GM23338 (cell line): ENCODE data around the gene SIM1. TPM values are rescaled to one million over a fixed set of nuclear protein-coding genes. Genes with fewer than 3 reads are reported as not detected.

Experiments
- ATAC-seq: fragments of 200-7000 bp; cut with Tn5 transposase; 3 replicates; pipeline ENCODE4 v1.9.1; 2020
- DNase-seq: peaks from one replicate; pipeline ENCODE4 v3.0.0-alpha.2; 2015; ENCODE audit warnings: low spot score
- H2AFZ ChIP-seq: fragments of 200-600 bp; sonication (generic); 2 replicates; pipeline ENCODE4 v1.8.0; 2016; ENCODE audit warnings: antibody characterized with exemption, mild to moderate bottlenecking, moderate library complexity
- H3F3A ChIP-seq: fragments of 200-600 bp; sonication (generic); replicated peaks from 2 replicates; pipeline ENCODE4 v1.8.0; 2017; ENCODE audit warnings: antibody characterized with exemption, mixed run types, low read depth
- H3K27ac ChIP-seq: fragments of 200-600 bp; sonication (generic); 2 replicates; pipeline ENCODE4 v1.6.1; 2016; ENCODE audit warnings: low read depth
- H3K27me3 ChIP-seq: fragments of 200-600 bp; sonication (generic); 2 replicates; pipeline ENCODE4 v1.8.0; 2016; ENCODE audit warnings: mild to moderate bottlenecking, mixed run types, moderate library complexity; ENCODE audit not compliant: insufficient read depth
- H3K36me3 ChIP-seq: fragments of 200-600 bp; sonication (generic); 2 replicates; pipeline ENCODE4 v1.8.0; 2016; ENCODE audit warnings: mild to moderate bottlenecking; ENCODE audit not compliant: insufficient read depth
- H3K4me1 ChIP-seq: fragments of 200-600 bp; sonication (generic); 2 replicates; pipeline ENCODE4 v1.8.0; 2016; ENCODE audit warnings: mild to moderate bottlenecking, moderate library complexity; ENCODE audit not compliant: insufficient read depth
- H3K4me2 ChIP-seq: fragments of 200-600 bp; sonication (generic); 2 replicates; pipeline ENCODE4 v1.7.1; 2017; ENCODE audit warnings: mixed run types
- H3K4me3 ChIP-seq: fragments of 200-600 bp; sonication (generic); 2 replicates; pipeline ENCODE4 v1.6.1; 2016; ENCODE audit warnings: mixed run types
- H3K79me2 ChIP-seq: fragments of 200-600 bp; sonication (generic); replicated peaks from 2 replicates; pipeline ENCODE4 v1.8.0; 2017; ENCODE audit warnings: mild to moderate bottlenecking; ENCODE audit not compliant: insufficient read depth
- H3K9me2 ChIP-seq: fragments of 200-600 bp; sonication (generic); 2 replicates; pipeline ENCODE4 v1.8.0; 2017; ENCODE audit not compliant: insufficient read depth
- H4K20me1 ChIP-seq: fragments of 200-600 bp; sonication (generic); replicated peaks from 2 replicates; pipeline ENCODE4 v1.8.0; 2017; ENCODE audit warnings: mild to moderate bottlenecking; ENCODE audit not compliant: insufficient read depth
- H3K27ac Mint-ChIP-seq: 2 replicates; pipeline ENCODE4 v1.8.0; 2020; ENCODE audit warnings: inconsistent platforms, mild to moderate bottlenecking, moderate library complexity, mixed read lengths
- H3K27me3 Mint-ChIP-seq: 3 replicates; pipeline ENCODE4 v1.8.0; 2022; ENCODE audit warnings: low read depth, mild to moderate bottlenecking, moderate library complexity, mixed read lengths, inconsistent platforms; ENCODE audit not compliant: insufficient read depth, poor library complexity
- H3K36me3 Mint-ChIP-seq: 3 replicates; pipeline ENCODE4 v1.8.0; 2021; ENCODE audit warnings: low read depth, mild to moderate bottlenecking, inconsistent platforms, moderate library complexity, mixed read lengths
- H3K4me1 Mint-ChIP-seq: 3 replicates; pipeline ENCODE4 v1.8.0; 2020; ENCODE audit warnings: mild to moderate bottlenecking, inconsistent platforms, mixed read lengths
- H3K4me3 Mint-ChIP-seq: 3 replicates; pipeline ENCODE4 v1.8.0; 2021; ENCODE audit warnings: moderate library complexity, mild to moderate bottlenecking, inconsistent platforms, mixed read lengths
- H3K9me3 Mint-ChIP-seq: 3 replicates; pipeline ENCODE4 v1.8.0; 2020; ENCODE audit warnings: moderate library complexity, mild to moderate bottlenecking, inconsistent platforms, mixed read lengths
- CREB1 ChIP-seq: fragments of 250-450 bp; sonication (Bioruptor Pico); IDR thresholded peaks from 2 replicates; pipeline ENCODE4 v1.5.0; 2020; ENCODE audit warnings: low read depth, mild to moderate bottlenecking, moderate library complexity
- EZH2 ChIP-seq: fragments of 200-600 bp; sonication (generic); IDR thresholded peaks from one replicate; pipeline ENCODE4 v1.8.0; 2017; ENCODE audit warnings: antibody characterized with exemption, mild to moderate bottlenecking, low read depth; ENCODE audit not compliant: unreplicated experiment
- EZH2phosphoT487 ChIP-seq: fragments of 200-600 bp; sonication (generic); IDR thresholded peaks from one replicate; pipeline ENCODE4 v1.8.1; 2018; ENCODE audit warnings: antibody characterized with exemption; ENCODE audit not compliant: unreplicated experiment
- JUNB ChIP-seq: IDR thresholded peaks from one replicate; pipeline ENCODE4 v1.6.1; 2016; ENCODE audit warnings: antibody characterized with exemption; ENCODE audit not compliant: unreplicated experiment
- NANOG ChIP-seq: IDR thresholded peaks from 2 replicates; pipeline ENCODE4 v1.6.1; 2016; ENCODE audit warnings: antibody characterized with exemption, borderline replicate concordance
- POLR2AphosphoS5 ChIP-seq: IDR thresholded peaks from 2 replicates; pipeline ENCODE4 v1.6.1; 2016; ENCODE audit warnings: antibody characterized with exemption, low read depth
- STAT1 ChIP-seq: IDR thresholded peaks from one replicate; pipeline ENCODE4 v1.6.1; 2016; ENCODE audit warnings: antibody characterized with exemption; ENCODE audit not compliant: unreplicated experiment
- ZNF114 ChIP-seq: fragments of 250-450 bp; sonication (Bioruptor Pico); IDR thresholded peaks from 2 replicates; pipeline ENCODE4 v1.5.0; 2020; ENCODE audit warnings: mild to moderate bottlenecking, moderate library complexity
- ZNF331 ChIP-seq: fragments of 250-450 bp; sonication (Bioruptor Pico); IDR thresholded peaks from 2 replicates; pipeline ENCODE4 v1.5.0; 2020; ENCODE audit warnings: low read depth, mild to moderate bottlenecking, moderate library complexity
- polyA plus RNA-seq: library from polyadenylated mRNA; unstranded; fragments of >200 nt; fragmentation: Nextera tagmentation; extraction: Ambion mirVana; gene quantifications from 2 replicates; pipeline ENCODE4 v1.2.1, GENCODE V29; 2016
- total RNA-seq: library from RNA; depleted of rRNA; stranded (reverse); fragments of >200 nt; shearing (Covaris generic); gene quantifications from 2 replicates; pipeline ENCODE4 v1.2.3, GENCODE V29; 2014
- TF ChIP-seq, protein P1 (sequence below), 2 experiments: fragments of 200-600 bp in 1 of 2; sonication (generic) in 1 of 2; conservative IDR thresholded peaks; 2 replicates each; pipeline versions ENCODE4 v1.5.1 to v1.6.1; 2016 to 2017; ENCODE audit warnings: antibody characterized with exemption in 2 of 2, low read depth in 2 of 2, mild to moderate bottlenecking in 2 of 2, moderate library complexity in 1 of 2
- TF ChIP-seq, protein P2 (sequence below): IDR thresholded peaks from one replicate; pipeline ENCODE4 v1.6.1; 2018; ENCODE audit warnings: antibody characterized with exemption; ENCODE audit not compliant: unreplicated experiment
- TF ChIP-seq, protein P3 (sequence below): fragments of 250-450 bp; sonication (Bioruptor Pico); IDR thresholded peaks from 2 replicates; pipeline ENCODE4 v1.5.0; 2020; ENCODE audit warnings: mild to moderate bottlenecking, moderate library complexity
- TF ChIP-seq, protein P4 (sequence below): IDR thresholded peaks from 2 replicates; pipeline ENCODE4 v1.6.1; 2016; ENCODE audit warnings: antibody characterized with exemption

SIM1 gene
- total and polyA plus RNA-seq, 2 experiments from 2014 or later, result 0.42 to 0.49 TPM

DNA sequence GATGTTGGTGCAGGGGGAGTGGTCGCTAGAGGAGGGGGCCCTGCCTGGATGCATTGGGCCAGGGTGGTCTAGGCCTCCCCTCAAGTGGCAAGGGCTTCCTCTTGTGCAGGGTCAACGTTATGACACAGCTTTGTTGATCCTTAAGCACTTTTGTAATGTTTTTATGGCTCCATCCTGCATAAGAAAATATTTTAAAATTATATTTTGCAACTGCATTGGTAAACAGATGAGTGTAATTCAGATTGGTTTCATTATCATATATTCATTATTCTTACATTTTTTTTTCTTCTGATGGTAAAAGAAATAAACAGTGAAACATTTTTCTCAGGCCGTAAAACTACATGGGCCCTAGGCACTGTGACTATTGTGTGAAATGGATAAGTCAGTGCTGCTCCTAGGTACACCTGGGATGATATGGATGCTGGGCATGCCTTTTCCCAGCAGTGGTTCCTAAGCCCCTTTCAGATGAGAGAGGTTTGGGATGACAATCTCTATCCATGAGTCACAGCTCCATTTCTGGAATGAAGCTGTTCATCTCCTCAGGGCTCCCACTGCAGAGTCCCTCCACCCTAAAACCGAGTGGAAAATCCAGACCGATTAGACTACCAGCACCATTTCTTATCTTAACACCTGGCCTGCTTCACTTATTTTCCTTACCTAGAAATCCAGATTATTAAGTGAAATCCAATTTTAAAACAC is 5.8 kb upstream of the SIM1 start:
- Histone ChIP-seq H3K4me2 (no peak overlapping the region), H3K27me3 (peaks cover 81% of the 10 kb centered on the region), H3K79me2 (no peaks in the 10 kb centered on the region), H3K27ac (no peak overlapping the region), H3K4me1 (peaks cover 28% of the 10 kb centered on the region), H3F3A (peaks cover 21% of the 10 kb centered on the region), H4K20me1 (peaks cover 32% of the 10 kb centered on the region), H2AFZ (no peak overlapping the region), H3K9me2 (no peaks in the 10 kb centered on the region), H3K4me3 (no peak overlapping the region), H3K36me3 (no peaks in the 10 kb centered on the region)
- ATAC-seq, result no peak
- H3K4me3 Mint-ChIP-seq, result no peak overlapping the region
- peaks cover 34% of the 10 kb centered on the region for H3K4me1 Mint-ChIP-seq
- TF ChIP-seq ZNF114 (no peak), POLR2AphosphoS5 (no peak), STAT1 (no peak), JUNB (no peak), ZNF331 (CRISPR knock-in tag) (no peak), CREB1 (CRISPR knock-in tag) (no peak), EZH2 (no peak), NANOG (no peak), EZH2phosphoT487 (no peak)
- TF ChIP-seq, protein P1, sequence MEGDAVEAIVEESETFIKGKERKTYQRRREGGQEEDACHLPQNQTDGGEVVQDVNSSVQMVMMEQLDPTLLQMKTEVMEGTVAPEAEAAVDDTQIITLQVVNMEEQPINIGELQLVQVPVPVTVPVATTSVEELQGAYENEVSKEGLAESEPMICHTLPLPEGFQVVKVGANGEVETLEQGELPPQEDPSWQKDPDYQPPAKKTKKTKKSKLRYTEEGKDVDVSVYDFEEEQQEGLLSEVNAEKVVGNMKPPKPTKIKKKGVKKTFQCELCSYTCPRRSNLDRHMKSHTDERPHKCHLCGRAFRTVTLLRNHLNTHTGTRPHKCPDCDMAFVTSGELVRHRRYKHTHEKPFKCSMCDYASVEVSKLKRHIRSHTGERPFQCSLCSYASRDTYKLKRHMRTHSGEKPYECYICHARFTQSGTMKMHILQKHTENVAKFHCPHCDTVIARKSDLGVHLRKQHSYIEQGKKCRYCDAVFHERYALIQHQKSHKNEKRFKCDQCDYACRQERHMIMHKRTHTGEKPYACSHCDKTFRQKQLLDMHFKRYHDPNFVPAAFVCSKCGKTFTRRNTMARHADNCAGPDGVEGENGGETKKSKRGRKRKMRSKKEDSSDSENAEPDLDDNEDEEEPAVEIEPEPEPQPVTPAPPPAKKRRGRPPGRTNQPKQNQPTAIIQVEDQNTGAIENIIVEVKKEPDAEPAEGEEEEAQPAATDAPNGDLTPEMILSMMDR (conservative IDR thresholded peaks at IDR 0.05; ENCODE audit: low read depth in 2 of 2), result no peak
- TF ChIP-seq, protein P2, sequence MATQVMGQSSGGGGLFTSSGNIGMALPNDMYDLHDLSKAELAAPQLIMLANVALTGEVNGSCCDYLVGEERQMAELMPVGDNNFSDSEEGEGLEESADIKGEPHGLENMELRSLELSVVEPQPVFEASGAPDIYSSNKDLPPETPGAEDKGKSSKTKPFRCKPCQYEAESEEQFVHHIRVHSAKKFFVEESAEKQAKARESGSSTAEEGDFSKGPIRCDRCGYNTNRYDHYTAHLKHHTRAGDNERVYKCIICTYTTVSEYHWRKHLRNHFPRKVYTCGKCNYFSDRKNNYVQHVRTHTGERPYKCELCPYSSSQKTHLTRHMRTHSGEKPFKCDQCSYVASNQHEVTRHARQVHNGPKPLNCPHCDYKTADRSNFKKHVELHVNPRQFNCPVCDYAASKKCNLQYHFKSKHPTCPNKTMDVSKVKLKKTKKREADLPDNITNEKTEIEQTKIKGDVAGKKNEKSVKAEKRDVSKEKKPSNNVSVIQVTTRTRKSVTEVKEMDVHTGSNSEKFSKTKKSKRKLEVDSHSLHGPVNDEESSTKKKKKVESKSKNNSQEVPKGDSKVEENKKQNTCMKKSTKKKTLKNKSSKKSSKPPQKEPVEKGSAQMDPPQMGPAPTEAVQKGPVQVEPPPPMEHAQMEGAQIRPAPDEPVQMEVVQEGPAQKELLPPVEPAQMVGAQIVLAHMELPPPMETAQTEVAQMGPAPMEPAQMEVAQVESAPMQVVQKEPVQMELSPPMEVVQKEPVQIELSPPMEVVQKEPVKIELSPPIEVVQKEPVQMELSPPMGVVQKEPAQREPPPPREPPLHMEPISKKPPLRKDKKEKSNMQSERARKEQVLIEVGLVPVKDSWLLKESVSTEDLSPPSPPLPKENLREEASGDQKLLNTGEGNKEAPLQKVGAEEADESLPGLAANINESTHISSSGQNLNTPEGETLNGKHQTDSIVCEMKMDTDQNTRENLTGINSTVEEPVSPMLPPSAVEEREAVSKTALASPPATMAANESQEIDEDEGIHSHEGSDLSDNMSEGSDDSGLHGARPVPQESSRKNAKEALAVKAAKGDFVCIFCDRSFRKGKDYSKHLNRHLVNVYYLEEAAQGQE, result no peak
- TF ChIP-seq, protein P3, sequence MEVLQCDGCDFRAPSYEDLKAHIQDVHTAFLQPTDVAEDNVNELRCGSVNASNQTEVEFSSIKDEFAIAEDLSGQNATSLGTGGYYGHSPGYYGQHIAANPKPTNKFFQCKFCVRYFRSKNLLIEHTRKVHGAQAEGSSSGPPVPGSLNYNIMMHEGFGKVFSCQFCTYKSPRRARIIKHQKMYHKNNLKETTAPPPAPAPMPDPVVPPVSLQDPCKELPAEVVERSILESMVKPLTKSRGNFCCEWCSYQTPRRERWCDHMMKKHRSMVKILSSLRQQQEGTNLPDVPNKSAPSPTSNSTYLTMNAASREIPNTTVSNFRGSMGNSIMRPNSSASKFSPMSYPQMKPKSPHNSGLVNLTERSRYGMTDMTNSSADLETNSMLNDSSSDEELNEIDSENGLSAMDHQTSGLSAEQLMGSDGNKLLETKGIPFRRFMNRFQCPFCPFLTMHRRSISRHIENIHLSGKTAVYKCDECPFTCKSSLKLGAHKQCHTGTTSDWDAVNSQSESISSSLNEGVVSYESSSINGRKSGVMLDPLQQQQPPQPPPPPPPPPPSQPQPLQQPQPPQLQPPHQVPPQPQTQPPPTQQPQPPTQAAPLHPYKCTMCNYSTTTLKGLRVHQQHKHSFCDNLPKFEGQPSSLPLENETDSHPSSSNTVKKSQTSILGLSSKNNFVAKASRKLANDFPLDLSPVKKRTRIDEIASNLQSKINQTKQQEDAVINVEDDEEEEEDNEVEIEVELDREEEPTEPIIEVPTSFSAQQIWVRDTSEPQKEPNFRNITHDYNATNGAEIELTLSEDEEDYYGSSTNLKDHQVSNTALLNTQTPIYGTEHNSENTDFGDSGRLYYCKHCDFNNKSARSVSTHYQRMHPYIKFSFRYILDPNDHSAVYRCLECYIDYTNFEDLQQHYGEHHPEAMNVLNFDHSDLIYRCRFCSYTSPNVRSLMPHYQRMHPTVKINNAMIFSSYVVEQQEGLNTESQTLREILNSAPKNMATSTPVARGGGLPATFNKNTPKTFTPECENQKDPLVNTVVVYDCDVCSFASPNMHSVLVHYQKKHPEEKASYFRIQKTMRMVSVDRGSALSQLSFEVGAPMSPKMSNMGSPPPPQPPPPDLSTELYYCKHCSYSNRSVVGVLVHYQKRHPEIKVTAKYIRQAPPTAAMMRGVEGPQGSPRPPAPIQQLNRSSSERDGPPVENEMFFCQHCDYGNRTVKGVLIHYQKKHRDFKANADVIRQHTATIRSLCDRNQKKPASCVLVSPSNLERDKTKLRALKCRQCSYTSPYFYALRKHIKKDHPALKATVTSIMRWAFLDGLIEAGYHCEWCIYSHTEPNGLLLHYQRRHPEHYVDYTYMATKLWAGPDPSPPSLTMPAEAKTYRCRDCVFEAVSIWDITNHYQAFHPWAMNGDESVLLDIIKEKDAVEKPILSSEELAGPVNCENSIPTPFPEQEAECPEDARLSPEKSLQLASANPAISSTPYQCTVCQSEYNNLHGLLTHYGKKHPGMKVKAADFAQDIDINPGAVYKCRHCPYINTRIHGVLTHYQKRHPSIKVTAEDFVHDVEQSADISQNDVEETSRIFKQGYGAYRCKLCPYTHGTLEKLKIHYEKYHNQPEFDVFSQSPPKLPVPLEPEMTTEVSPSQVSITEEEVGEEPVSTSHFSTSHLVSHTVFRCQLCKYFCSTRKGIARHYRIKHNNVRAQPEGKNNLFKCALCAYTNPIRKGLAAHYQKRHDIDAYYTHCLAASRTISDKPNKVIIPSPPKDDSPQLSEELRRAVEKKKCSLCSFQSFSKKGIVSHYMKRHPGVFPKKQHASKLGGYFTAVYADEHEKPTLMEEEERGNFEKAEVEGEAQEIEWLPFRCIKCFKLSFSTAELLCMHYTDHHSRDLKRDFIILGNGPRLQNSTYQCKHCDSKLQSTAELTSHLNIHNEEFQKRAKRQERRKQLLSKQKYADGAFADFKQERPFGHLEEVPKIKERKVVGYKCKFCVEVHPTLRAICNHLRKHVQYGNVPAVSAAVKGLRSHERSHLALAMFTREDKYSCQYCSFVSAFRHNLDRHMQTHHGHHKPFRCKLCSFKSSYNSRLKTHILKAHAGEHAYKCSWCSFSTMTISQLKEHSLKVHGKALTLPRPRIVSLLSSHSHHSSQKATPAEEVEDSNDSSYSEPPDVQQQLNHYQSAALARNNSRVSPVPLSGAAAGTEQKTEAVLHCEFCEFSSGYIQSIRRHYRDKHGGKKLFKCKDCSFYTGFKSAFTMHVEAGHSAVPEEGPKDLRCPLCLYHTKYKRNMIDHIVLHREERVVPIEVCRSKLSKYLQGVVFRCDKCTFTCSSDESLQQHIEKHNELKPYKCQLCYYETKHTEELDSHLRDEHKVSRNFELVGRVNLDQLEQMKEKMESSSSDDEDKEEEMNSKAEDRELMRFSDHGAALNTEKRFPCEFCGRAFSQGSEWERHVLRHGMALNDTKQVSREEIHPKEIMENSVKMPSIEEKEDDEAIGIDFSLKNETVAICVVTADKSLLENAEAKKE, result no peak
- TF ChIP-seq, protein P4, sequence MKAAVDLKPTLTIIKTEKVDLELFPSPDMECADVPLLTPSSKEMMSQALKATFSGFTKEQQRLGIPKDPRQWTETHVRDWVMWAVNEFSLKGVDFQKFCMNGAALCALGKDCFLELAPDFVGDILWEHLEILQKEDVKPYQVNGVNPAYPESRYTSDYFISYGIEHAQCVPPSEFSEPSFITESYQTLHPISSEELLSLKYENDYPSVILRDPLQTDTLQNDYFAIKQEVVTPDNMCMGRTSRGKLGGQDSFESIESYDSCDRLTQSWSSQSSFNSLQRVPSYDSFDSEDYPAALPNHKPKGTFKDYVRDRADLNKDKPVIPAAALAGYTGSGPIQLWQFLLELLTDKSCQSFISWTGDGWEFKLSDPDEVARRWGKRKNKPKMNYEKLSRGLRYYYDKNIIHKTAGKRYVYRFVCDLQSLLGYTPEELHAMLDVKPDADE, result no peak
- H3K36me3 Mint-ChIP-seq, result no peaks in the 10 kb centered on the region; the same call in 2 of the 3 replicates
- DNase-seq, result no peak
- peaks cover 60% of the 10 kb centered on the region for H3K27me3 Mint-ChIP-seq
- no peak overlapping the region for H3K27ac Mint-ChIP-seq
- no peaks in the 10 kb centered on the region; the same call in 2 of the 3 replicates for H3K9me3 Mint-ChIP-seq
